ENCODE data around the gene RPS28. TPM values are rescaled to one million over a fixed set of nuclear protein-coding genes. Genes with fewer than 3 reads are reported as not detected.
A peak's percentile ranks its signal among the peaks of the same experiment; 100 is the strongest.
"Not testable (repeated sequence)": the region's sequence is repeated elsewhere in the genome, so short reads cannot be mapped to it uniquely, and the experiment has no call there.

Gene RPS28
- total RNA-seq, 2 experiments from 2014 or later = 2,450 to 2,492 TPM

DNA sequence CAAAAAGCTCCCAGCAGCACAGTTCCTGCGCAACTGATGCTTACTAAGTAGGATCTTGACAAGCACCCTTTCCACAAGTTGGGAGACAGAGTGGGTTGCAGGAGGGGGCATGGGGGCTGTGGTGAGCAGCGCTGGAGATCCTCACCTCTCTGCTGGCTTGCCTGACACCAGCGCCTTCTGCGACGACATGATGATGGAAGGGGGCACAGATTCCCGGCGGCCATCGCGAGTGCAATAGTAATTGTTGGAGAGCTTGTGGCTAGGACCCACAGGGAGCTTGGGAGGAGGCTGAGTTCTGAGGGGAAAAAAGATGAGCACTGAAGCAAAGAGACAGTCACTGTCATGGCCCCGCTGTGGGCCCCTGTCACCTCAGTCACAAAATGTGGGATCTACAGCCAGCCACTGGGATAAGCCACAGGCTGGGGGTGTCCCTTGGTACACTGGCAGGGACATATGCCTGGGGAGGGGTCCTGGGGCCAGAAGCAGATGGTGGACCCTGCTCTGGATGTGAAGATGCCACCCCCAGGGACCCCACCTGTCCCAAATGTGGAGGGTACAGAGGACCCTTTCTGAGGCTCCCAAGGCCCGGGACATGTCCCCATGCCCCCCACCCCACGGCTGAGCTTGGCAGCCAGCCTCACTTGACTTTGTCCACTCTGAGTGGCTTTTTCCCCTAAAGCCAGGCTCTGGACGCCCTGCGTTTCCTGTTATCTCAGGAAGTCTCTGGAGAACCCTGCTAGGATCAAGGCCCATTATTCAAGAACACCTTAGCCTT, 4.8 kb upstream of the RPS28 start:
- H3K4me3 Mint-ChIP-seq = no peak overlapping the region
- H3K9me3 Mint-ChIP-seq = no peaks in the 10 kb centered on the region
- H3K36me3 Mint-ChIP-seq (ENCODE audit: low read depth) = peaks cover 25% of the 10 kb centered on the region
- DNase-seq (no peak), ATAC-seq (no peak)
- no peak overlapping the region for H3K27ac Mint-ChIP-seq
- H3K4me1 Mint-ChIP-seq (ENCODE audit: low read depth) = peaks cover 14% of the 10 kb centered on the region
- no peaks in the 10 kb centered on the region for H3K27me3 Mint-ChIP-seq
- ChIA-PET POLR2A (interaction anchor here (1.3 kb wide), 2 partner anchors 9 to 197 kb away, joined by 3 to 4 read pairs; no protein-coding TSS in a partner anchor), CTCF (interaction anchor here (1.0 to 1.4 kb wide), 2 partner anchors 13 to 38 kb away, joined by 3 to 4 read pairs; no protein-coding TSS in a partner anchor)
- intact Hi-C loops (cut with micrococcal nuclease) = no loop called here
- TF ChIP-seq CTCF (IDR thresholded peaks at IDR 0.05) = no peak

DNA sequence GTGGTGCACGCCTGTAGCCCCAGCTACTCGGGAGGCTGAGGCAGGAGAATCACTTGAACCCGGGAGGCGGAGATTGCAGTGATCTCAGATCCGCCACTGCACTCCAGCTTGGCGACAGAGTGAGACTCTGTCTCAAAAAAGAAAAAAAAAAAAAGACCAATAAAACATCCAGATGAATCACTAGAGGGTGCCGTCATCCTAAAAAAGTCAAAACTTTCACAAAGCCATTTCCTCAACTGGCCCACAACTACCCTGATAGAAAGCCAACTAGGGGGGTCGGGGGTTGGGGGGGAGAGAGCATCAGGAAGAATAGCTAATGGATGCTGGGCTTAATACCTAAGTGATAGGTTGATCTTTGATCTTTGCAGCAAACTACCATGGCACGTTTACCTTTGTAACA, 2.5 kb upstream of the RPS28 start:
- H3K27ac Mint-ChIP-seq; H3K9me3 Mint-ChIP-seq; DNase-seq; ATAC-seq; H3K27me3 Mint-ChIP-seq; intact Hi-C loops (cut with micrococcal nuclease): not testable (repeated sequence)
- POLR2A ChIA-PET = interaction anchor here (0.7 to 1.3 kb wide), 2 partner anchors 10 to 106 kb away, joined by 3 to 5 read pairs; partner anchors contain the start of gene CD320
- Mint-ChIP-seq H3K4me3 (peak overlapping the region; percentile 38), H3K36me3 (ENCODE audit: low read depth) (peaks cover 46% of the 10 kb centered on the region), H3K4me1 (ENCODE audit: low read depth) (peaks cover 26% of the 10 kb centered on the region)
- CTCF ChIA-PET = interaction anchor here (1.1 kb wide), 1 partner anchor 10 kb away, joined by 3 read pairs; no protein-coding TSS in a partner anchor

- ChIA-PET CTCF (no interaction called here), POLR2A (interaction anchor here (0.6 to 6.6 kb wide), 9 partner anchors 9 to 251 kb away, joined by 3 to 37 read pairs (median 4); partner anchors contain the start of gene CD320)
- Mint-ChIP-seq H3K4me1 (ENCODE audit: low read depth) (peaks cover 29% of the 10 kb centered on the region), H3K27me3 (no peaks in the 10 kb centered on the region), H3K9me3 (no peaks in the 10 kb centered on the region), H3K36me3 (ENCODE audit: low read depth) (peaks cover 45% of the 10 kb centered on the region), H3K27ac (peak overlapping the region; percentile 96), H3K4me3 (peak overlapping the region; percentile 97)
- ATAC-seq (no peak), DNase-seq (no peak)
- intact Hi-C loops (cut with micrococcal nuclease) = no loop called here
- no peak for TF ChIP-seq CTCF (IDR thresholded peaks at IDR 0.05)
Observed at GRCh38 chr19:8319807-8320520, 1.3 kb upstream of the RPS28 start.

- Mint-ChIP-seq H3K4me1 (ENCODE audit: low read depth) (peaks cover 29% of the 10 kb centered on the region), H3K4me3 (peak overlapping the region; percentile 97), H3K9me3 (no peaks in the 10 kb centered on the region), H3K36me3 (ENCODE audit: low read depth) (peaks cover 42% of the 10 kb centered on the region), H3K27me3 (no peaks in the 10 kb centered on the region), H3K27ac (peak overlapping the region; percentile 96)
- DNase-seq (peak; percentile 49), ATAC-seq (peak; percentile 7)
- CTCF ChIA-PET = no interaction called here
- POLR2A ChIA-PET = interaction anchor here (0.6 to 6.6 kb wide), 10 partner anchors 10 to 72 kb away, joined by 3 to 37 read pairs (median 4); partner anchors contain the start of genes CD320 and KANK3
- no peak for TF ChIP-seq CTCF (IDR thresholded peaks at IDR 0.05)
- intact Hi-C loops (cut with micrococcal nuclease) = no loop called here
Observed at GRCh38 chr19:8320564-8321066, 681 bp upstream of the RPS28 start.

DNA sequence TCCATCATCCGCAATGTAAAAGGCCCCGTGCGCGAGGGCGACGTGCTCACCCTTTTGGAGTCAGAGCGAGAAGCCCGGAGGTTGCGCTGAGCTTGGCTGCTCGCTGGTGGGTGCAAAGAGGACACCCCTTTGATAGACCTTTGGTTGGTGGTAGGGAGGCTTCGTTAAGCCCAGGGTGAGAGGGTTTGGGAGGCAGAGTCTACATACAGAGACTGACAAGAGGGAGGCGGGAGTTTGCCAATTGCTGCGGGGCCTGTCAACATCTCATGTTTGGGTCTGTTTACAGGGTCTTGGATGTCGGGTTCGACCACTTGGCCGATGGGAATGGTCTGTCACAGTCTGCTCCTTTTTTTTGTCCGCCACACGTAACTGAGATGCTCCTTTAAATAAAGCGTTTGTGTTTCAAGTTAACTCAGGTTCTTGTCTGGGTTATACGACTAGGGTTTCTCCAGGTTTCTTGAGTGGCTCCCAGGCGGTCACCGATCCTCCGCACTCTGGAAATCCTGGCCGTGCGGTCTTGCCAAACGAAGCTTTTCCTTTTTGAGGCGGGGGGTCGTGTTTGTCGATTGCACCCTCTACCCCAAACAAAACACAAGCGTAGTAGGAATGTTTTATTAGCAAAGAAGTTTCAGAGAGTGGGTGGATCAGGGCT, 816 bp downstream of the RPS28 start:
- Mint-ChIP-seq H3K27ac (peak overlapping the region; percentile 96), H3K27me3 (no peaks in the 10 kb centered on the region), H3K4me3 (peak overlapping the region; percentile 97), H3K9me3 (no peaks in the 10 kb centered on the region), H3K4me1 (ENCODE audit: low read depth) (peaks cover 29% of the 10 kb centered on the region), H3K36me3 (ENCODE audit: low read depth) (peaks cover 40% of the 10 kb centered on the region)
- ATAC-seq (no peak), DNase-seq (no peak)
- intact Hi-C loops (cut with micrococcal nuclease) = no loop called here
- no peak for TF ChIP-seq CTCF (IDR thresholded peaks at IDR 0.05)
- ChIA-PET POLR2A (interaction anchor here (0.8 to 6.6 kb wide), 7 partner anchors 10 to 70 kb away, joined by 3 to 37 read pairs (median 10); partner anchors contain the start of genes CD320 and KANK3), CTCF (no interaction called here)
